ENCODE measurements around the gene SNX20.

Gene SNX20

GRCh38 chr16:50653633-50654519, 27.2 kb downstream of the SNX20 start:
- no peak for DNase-seq

GRCh38 chr16:50652836-50653425, 28.2 kb downstream of the SNX20 start:
- no peak for DNase-seq

- DNase-seq: no peak
Measured at GRCh38 chr16:50651835-50652438, 29.2 kb downstream of the SNX20 start.

- DNase-seq: no peak
Measured at GRCh38 chr16:50646345-50646744, 34.8 kb downstream of the SNX20 start.

- DNase-seq: no peak
Measured at GRCh38 chr16:50645563-50646220, 35.4 kb downstream of the SNX20 start.

- peak; percentile 6 for DNase-seq
Measured at GRCh38 chr16:50644729-50645128, 36.4 kb downstream of the SNX20 start.

- no peak for DNase-seq
Measured at GRCh38 chr16:50644245-50644644, 36.9 kb downstream of the SNX20 start.

- DNase-seq: no peak
Measured at GRCh38 chr16:50643192-50643591, 37.9 kb downstream of the SNX20 start.

- DNase-seq: no peak
Measured at GRCh38 chr16:50642349-50642748, 38.8 kb downstream of the SNX20 start.

- DNase-seq: no peak
Measured at GRCh38 chr16:50641818-50642187, 39.3 kb downstream of the SNX20 start.

GRCh38 chr16:50640919-50641817, 39.9 kb downstream of the SNX20 start:
- DNase-seq: no peak

- DNase-seq: peak; percentile 83
Measured at GRCh38 chr16:50640391-50640790, 40.7 kb downstream of the SNX20 start.

GRCh38 chr16:50638816-50639670, 42.1 kb downstream of the SNX20 start:
- DNase-seq: no peak

GRCh38 chr16:50637716-50638602, 43.2 kb downstream of the SNX20 start:
- DNase-seq: no peak

GRCh38 chr16:50636753-50637374, 44.2 kb downstream of the SNX20 start:
- DNase-seq: no peak

GRCh38 chr16:50635505-50636392, 45.4 kb downstream of the SNX20 start:
- no peak for DNase-seq

GRCh38 chr16:50634947-50635346, 46.2 kb downstream of the SNX20 start:
- no peak for DNase-seq

- DNase-seq: no peak
Measured at GRCh38 chr16:50634090-50634489, 47.0 kb downstream of the SNX20 start.
